ENCODE measurements around the gene RNF126.

Gene RNF126

GRCh38 chr19:686589-687297 is 23.7 kb upstream of the RNF126 start:
- in situ Hi-C loops (cut with MboI; ENCODE audit: low sequenced_read_pairs): no loop called here

- in situ Hi-C loops (cut with MboI; ENCODE audit: low sequenced_read_pairs): no loop called here
These were observed 22.5 kb upstream of the RNF126 start for GRCh38 chr19:685454-685931.

- in situ Hi-C loops (cut with MboI; ENCODE audit: low sequenced_read_pairs): no loop called here
These were observed 19.8 kb upstream of the RNF126 start for GRCh38 chr19:682678-683320.

- in situ Hi-C loops (cut with MboI; ENCODE audit: low sequenced_read_pairs): no loop called here
These were observed 18.3 kb upstream of the RNF126 start for GRCh38 chr19:681029-682019.

- in situ Hi-C loops (cut with MboI; ENCODE audit: low sequenced_read_pairs): no loop called here
These were observed 17.4 kb upstream of the RNF126 start for GRCh38 chr19:680287-681028.

- in situ Hi-C loops (cut with MboI; ENCODE audit: low sequenced_read_pairs): no loop called here
These were observed 16.6 kb upstream of the RNF126 start for GRCh38 chr19:679418-680286.

- in situ Hi-C loops (cut with MboI; ENCODE audit: low sequenced_read_pairs): no loop called here
These were observed 15.9 kb upstream of the RNF126 start for GRCh38 chr19:678791-679388.

- in situ Hi-C loops (cut with MboI; ENCODE audit: low sequenced_read_pairs): no loop called here
These were observed 14.8 kb upstream of the RNF126 start for GRCh38 chr19:677601-678436.

- in situ Hi-C loops (cut with MboI; ENCODE audit: low sequenced_read_pairs): no loop called here
These were observed 14.2 kb upstream of the RNF126 start for GRCh38 chr19:677201-677600.

- in situ Hi-C loops (cut with MboI; ENCODE audit: low sequenced_read_pairs): no loop called here
These were observed 13.5 kb upstream of the RNF126 start, which contains the start of gene FSTL3 for GRCh38 chr19:676339-677105. Gene FSTL3 (plus strand): TSS chr19:676392. CDS start chr19:676424, 32 bp downstream.

- in situ Hi-C loops (cut with MboI; ENCODE audit: low sequenced_read_pairs): no loop called here
These were observed 13.0 kb upstream of the RNF126 start for GRCh38 chr19:676007-676338.

GRCh38 chr19:674282-675151 is 11.5 kb upstream of the RNF126 start:
- in situ Hi-C loops (cut with MboI; ENCODE audit: low sequenced_read_pairs): no loop called here

GRCh38 chr19:670609-671075 is 7.6 kb upstream of the RNF126 start:
- in situ Hi-C loops (cut with MboI; ENCODE audit: low sequenced_read_pairs): no loop called here

GRCh38 chr19:668675-669434 is 5.8 kb upstream of the RNF126 start:
- in situ Hi-C loops (cut with MboI; ENCODE audit: low sequenced_read_pairs): loop anchor here (5.0 kb wide), 1 partner anchor 63 kb away; no protein-coding TSS in a partner anchor

GRCh38 chr19:666985-667573 is 4.1 kb upstream of the RNF126 start:
- in situ Hi-C loops (cut with MboI; ENCODE audit: low sequenced_read_pairs): loop anchor here (5.0 kb wide), 1 partner anchor 65 kb away; no protein-coding TSS in a partner anchor

All from HL-60/S4 (cell line).